HG02678 (cell line): ENCODE results near the gene PDZD2.
A peak's percentile ranks its signal among the peaks of the same experiment; 100 is the strongest.

Experiments used
- ATAC-seq: cut with Tn5 transposase; IDR thresholded peaks from one replicate; pipeline ENCODE4 v1.9.1; 2021; ENCODE audit warnings: mild to moderate bottlenecking, moderate library complexity; ENCODE audit not compliant: unreplicated experiment

Gene PDZD2

GRCh38 chr5:32090026-32090754 is 451.3 kb downstream of the PDZD2 start:
- ATAC-seq: no peak

GRCh38 chr5:32090755-32091128 is 451.8 kb downstream of the PDZD2 start:
- no peak for ATAC-seq

GRCh38 chr5:32092938-32093812 is 454.2 kb downstream of the PDZD2 start:
- peak; percentile 93 for ATAC-seq

GRCh38 chr5:32094691-32095090 is 455.8 kb downstream of the PDZD2 start:
- no peak for ATAC-seq

- ATAC-seq: no peak
These were observed 456.3 kb downstream of the PDZD2 start for GRCh38 chr5:32095261-32095671.

GRCh38 chr5:32096891-32097595 is 458.1 kb downstream of the PDZD2 start:
- ATAC-seq: no peak

GRCh38 chr5:32098291-32098690 is 459.4 kb downstream of the PDZD2 start:
- no peak for ATAC-seq

GRCh38 chr5:32098890-32099310 is 460.0 kb downstream of the PDZD2 start:
- ATAC-seq: no peak

- ATAC-seq: no peak
These were observed 460.6 kb downstream of the PDZD2 start for GRCh38 chr5:32099486-32100035.

GRCh38 chr5:32100230-32100629 is 461.3 kb downstream of the PDZD2 start:
- ATAC-seq: no peak

GRCh38 chr5:32100691-32101302 is 461.9 kb downstream of the PDZD2 start:
- ATAC-seq: no peak

- ATAC-seq: no peak
These were observed 463.5 kb downstream of the PDZD2 start for GRCh38 chr5:32102254-32102986.

GRCh38 chr5:32103521-32103920 is 464.6 kb downstream of the PDZD2 start:
- ATAC-seq: no peak

- no peak for ATAC-seq
These were observed 468.4 kb downstream of the PDZD2 start for GRCh38 chr5:32107291-32107690.

GRCh38 chr5:32108167-32108566 is 469.2 kb downstream of the PDZD2 start:
- ATAC-seq: no peak

GRCh38 chr5:32109236-32109635 is 470.3 kb downstream of the PDZD2 start:
- no peak for ATAC-seq

GRCh38 chr5:32110111-32110696 is 471.3 kb downstream of the PDZD2 start:
- ATAC-seq: no peak

- no peak for ATAC-seq
These were observed 477.1 kb downstream of the PDZD2 start for GRCh38 chr5:32115985-32116384.

- ATAC-seq: no peak
These were observed 477.8 kb downstream of the PDZD2 start for GRCh38 chr5:32116574-32117313.
